Thymus (tissue), 11 donors: ENCODE measurements around the gene ADAMTS6. TPM values are rescaled to one million over a fixed set of nuclear protein-coding genes. Genes with fewer than 3 reads are reported as not detected.

Experiments
- DNase-seq, 9 donors: peaks; one replicate each; pipeline ENCODE4 v3.0.0-alpha.2; 2013; ENCODE audit warnings: low spot score in 9 of 9, low read depth in 6 of 9, missing footprints in 1 of 9
- H3K27ac ChIP-seq, 2 donors: one replicate each; pipeline ENCODE4 v1.5.1; 2013; ENCODE audit warnings: control low read depth in 1 of 2, low read depth in 1 of 2, low read length in 1 of 2, mild to moderate bottlenecking in 1 of 2, moderate library complexity in 1 of 2
- H3K27me3 ChIP-seq, 2 donors: one replicate each; pipeline ENCODE4 v1.5.1; 2013; ENCODE audit warnings: low read length in 1 of 2; ENCODE audit not compliant: control insufficient read depth in 2 of 2, insufficient read depth in 1 of 2
- H3K36me3 ChIP-seq, 2 donors: one replicate each; pipeline ENCODE4 v1.5.1; 2013; ENCODE audit warnings: low read length in 1 of 2, mild to moderate bottlenecking in 1 of 2, moderate library complexity in 1 of 2; ENCODE audit not compliant: control insufficient read depth in 2 of 2, insufficient read depth in 2 of 2
- H3K4me1 ChIP-seq, 2 donors: one replicate each; pipeline ENCODE4 v1.5.1; 2013; ENCODE audit warnings: low read length in 2 of 2; ENCODE audit not compliant: control insufficient read depth in 2 of 2, insufficient read depth in 2 of 2
- H3K4me3 ChIP-seq, 2 donors: one replicate each; pipeline ENCODE4 v1.5.1; 2013; ENCODE audit warnings: low read length in 2 of 2, control low read depth in 1 of 2, mild to moderate bottlenecking in 1 of 2
- H3K9me3 ChIP-seq, 2 donors: one replicate each; pipeline ENCODE4 v1.5.1; 2013; ENCODE audit warnings: low read length in 1 of 2, mild to moderate bottlenecking in 1 of 2; ENCODE audit not compliant: control insufficient read depth in 2 of 2, insufficient read depth in 1 of 2
- WGBS: extraction: QIAGEN DNeasy Blood & Tissue Kit; methylation state at CpG from one replicate; pipeline ENCODE4 v1.1.7; 2013; 5-methylcytosine and 5-hydroxymethylcytosine counted together
- polyA plus RNA-seq: library from polyadenylated mRNA; stranded (reverse); fragments of 200-250 nt; gene quantifications from one replicate; pipeline ENCODE4 v1.2.3, GENCODE V29; 2013
- total RNA-seq: library from RNA; stranded (reverse); fragments of 120-200 nt; gene quantifications from one replicate; pipeline ENCODE4 v1.2.4, GENCODE V29; 2013
- donor health status: healthy.

ADAMTS6 gene
- total and polyA plus RNA-seq, 2 donors: 1.2 to 11.5 TPM

DNA sequence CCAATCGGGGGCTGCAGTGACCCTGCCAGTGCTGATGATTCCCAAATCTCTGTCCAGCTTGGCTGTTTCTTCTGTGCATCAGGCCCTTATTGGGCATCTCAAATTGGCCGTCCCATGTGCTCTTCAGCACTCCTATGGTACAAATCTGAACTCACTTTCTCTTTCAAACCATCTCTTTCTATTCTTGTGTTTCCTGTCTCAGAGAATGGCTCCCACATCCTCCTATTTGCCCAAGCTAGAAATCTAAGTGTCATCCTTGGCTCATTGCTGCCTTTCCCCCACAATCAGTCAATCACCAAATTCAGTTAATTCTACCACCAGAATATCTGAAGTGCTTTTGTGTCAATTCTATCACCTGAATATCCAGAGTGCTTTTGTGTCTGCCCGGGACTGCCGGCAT lies 376.4 kb downstream of the ADAMTS6 start:
- peaks cover 9 to 34% of the 10 kb centered on the region in 2 donors for H3K4me1 ChIP-seq
- peak in 1 of 9 donors; percentile 44 for DNase-seq
- H3K27me3 ChIP-seq: peaks cover 0 to 2% of the 10 kb centered on the region in 2 donors
- no peaks in the 10 kb centered on the region for H3K9me3 ChIP-seq
- no peak overlapping the region for H3K4me3 ChIP-seq
- H3K36me3 ChIP-seq: no peaks in the 10 kb centered on the region
- H3K27ac ChIP-seq: no peak overlapping the region
- 96% methylated on average over 4 of the region's 4 CpGs for WGBS

GRCh38 chr5:65104831-65105230 lies 376.9 kb downstream of the ADAMTS6 start:
- H3K4me3 ChIP-seq: no peak overlapping the region

DNA sequence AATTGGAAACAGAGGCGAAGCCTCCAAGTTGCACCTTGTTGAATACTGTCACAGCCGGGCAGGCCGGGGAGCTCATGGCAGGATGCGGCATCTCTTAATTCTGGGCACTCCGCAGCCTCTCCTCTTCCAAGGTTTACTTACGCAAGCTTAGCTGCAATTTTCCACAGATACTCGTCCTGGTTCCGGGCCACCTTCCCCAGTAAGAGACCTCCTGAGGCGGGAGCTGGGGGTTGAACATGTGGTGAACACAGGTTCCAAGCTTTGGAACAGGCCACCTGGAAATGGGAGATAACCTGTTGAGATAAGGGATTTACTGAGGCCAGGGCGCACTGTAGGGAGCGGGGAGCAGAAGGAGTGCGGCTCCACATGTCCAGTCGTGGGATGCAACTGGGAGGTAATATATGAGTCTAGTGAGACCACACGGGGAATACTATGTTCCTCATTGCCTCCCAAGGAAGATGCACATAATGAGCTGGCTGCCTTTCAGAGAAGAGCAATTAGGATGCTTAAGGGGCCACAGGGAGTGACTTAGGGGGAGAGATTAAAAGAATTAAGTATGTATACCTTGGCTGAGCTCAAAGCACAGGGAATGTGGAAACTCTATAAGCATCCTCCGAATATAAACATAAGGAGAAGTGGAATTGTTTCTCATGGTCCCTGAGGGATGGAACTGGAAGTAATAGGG lies 377.8 kb downstream of the ADAMTS6 start:
- DNase-seq: no peak
- Histone ChIP-seq H3K9me3 (no peaks in the 10 kb centered on the region), H3K4me3 (peak overlapping the region; percentile 61 to 83), H3K36me3 (no peaks in the 10 kb centered on the region), H3K27ac (no peak overlapping the region), H3K4me1 (peaks cover 9 to 34% of the 10 kb centered on the region in 2 donors), H3K27me3 (peaks cover 0 to 2% of the 10 kb centered on the region in 2 donors)
- 96% methylated on average over 15 of the region's 15 CpGs for WGBS

More at GRCh38 chr5:65104831-65105230, 376.9 kb downstream of the ADAMTS6 start:
- H3K9me3 ChIP-seq: no peaks in the 10 kb centered on the region
- no peaks in the 10 kb centered on the region for H3K36me3 ChIP-seq
- 95% methylated on average over 2 of the region's 2 CpGs for WGBS
- no peak overlapping the region for H3K27ac ChIP-seq
- H3K27me3 ChIP-seq: peaks cover 0 to 2% of the 10 kb centered on the region in 2 donors
- peaks cover 9 to 34% of the 10 kb centered on the region in 2 donors for H3K4me1 ChIP-seq
- DNase-seq: no peak

DNA sequence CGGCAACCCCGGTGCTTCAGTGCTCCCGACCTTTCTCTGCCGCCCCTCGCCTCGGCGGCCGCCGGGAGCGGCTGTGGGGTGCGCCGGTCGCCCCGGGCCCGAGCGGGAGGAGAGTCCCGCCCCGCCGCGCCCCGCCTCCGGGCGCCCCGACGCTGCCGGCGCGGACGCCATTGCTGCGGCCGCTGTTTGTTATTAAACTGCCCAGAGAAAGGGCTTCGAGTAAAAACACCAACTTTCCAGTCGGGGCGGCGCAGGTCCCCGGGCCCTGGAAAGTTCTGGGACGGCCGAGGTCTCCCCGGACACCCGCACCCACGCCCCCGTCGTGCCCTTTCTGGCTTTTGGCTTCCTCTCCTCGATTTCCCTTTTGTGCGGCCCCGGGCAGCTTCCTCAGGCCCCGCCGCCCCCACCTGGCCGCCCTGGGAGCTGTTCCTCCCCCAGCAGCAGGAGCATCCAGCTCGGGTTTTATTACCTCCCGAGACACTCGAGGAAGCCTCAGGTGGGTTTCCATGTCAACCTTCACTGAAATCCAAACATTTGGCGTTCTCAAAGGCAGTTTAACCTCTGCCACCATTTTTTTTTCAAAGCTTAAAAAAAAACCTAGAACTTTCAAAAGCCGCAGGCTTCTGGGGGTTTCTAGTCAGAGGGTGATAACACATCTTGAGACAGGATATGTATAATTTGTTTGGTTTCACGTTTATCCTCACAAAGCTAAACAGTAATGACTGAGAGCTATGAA lies 378.6 kb downstream of the ADAMTS6 start:
- H3K4me3 ChIP-seq: peak overlapping the region; percentile 61 to 83
- peaks cover 9 to 34% of the 10 kb centered on the region in 2 donors for H3K4me1 ChIP-seq
- WGBS: 1% methylated on average over 55 of the region's 55 CpGs
- DNase-seq: peak in 8 of 9 donors; percentile 29 to 73 (median 38)
- no peaks in the 10 kb centered on the region for H3K9me3 ChIP-seq
- peak overlapping the region; percentile 59 to 81 for H3K27ac ChIP-seq
- no peaks in the 10 kb centered on the region for H3K36me3 ChIP-seq
- peaks cover 0 to 2% of the 10 kb centered on the region in 2 donors for H3K27me3 ChIP-seq

GRCh38 chr5:65102371-65102975 lies 379.2 kb downstream of the ADAMTS6 start:
- 53% methylated on average over 17 of the region's 17 CpGs for whole genome bisulfite sequencing
- Histone ChIP-seq H3K9me3 (no peaks in the 10 kb centered on the region), H3K36me3 (no peaks in the 10 kb centered on the region), H3K27ac (peak overlapping the region; percentile 15 to 81), H3K27me3 (peaks cover 0 to 2% of the 10 kb centered on the region in 2 donors), H3K4me1 (peaks cover 9 to 34% of the 10 kb centered on the region in 2 donors), H3K4me3 (peak overlapping the region; percentile 61 to 83)
- peak in 3 of 9 donors; percentile 18 to 51 (median 28) for DNase-seq

- peaks cover 0 to 2% of the 10 kb centered on the region in 2 donors for H3K27me3 ChIP-seq
- H3K27ac ChIP-seq: no peak overlapping the region
- peaks cover 9 to 34% of the 10 kb centered on the region in 2 donors for H3K4me1 ChIP-seq
- no peak overlapping the region for H3K4me3 ChIP-seq
- H3K36me3 ChIP-seq: no peaks in the 10 kb centered on the region
- no peaks in the 10 kb centered on the region for H3K9me3 ChIP-seq
- no peak for DNase-seq
- 97% methylated on average over 8 of the region's 8 CpGs for WGBS
Measured at GRCh38 chr5:65101632-65102100, 380.1 kb downstream of the ADAMTS6 start.

- Histone ChIP-seq H3K9me3 (no peaks in the 10 kb centered on the region), H3K27me3 (peaks cover 0 to 2% of the 10 kb centered on the region in 2 donors), H3K27ac (no peak overlapping the region), H3K36me3 (no peaks in the 10 kb centered on the region), H3K4me1 (peaks cover 9 to 34% of the 10 kb centered on the region in 2 donors), H3K4me3 (no peak overlapping the region)
- DNase-seq: peak in 2 of 9 donors; percentile 12 to 39
- WGBS: 60% methylated on average over 9 of the region's 9 CpGs
Measured at GRCh38 chr5:65100911-65101631, 380.6 kb downstream of the ADAMTS6 start.
